Osteoblast (primary cell): ENCODE measurements around the gene PSMB3. TPM values are rescaled to one million over a fixed set of nuclear protein-coding genes. Genes with fewer than 3 reads are reported as not detected.
A peak's percentile ranks its signal among the peaks of the same experiment; 100 is the strongest.

Source experiments
- DNase-seq: peaks from one replicate; pipeline ENCODE4 v3.0.0; 2011; ENCODE audit warnings: low spot score, mixed read lengths; ENCODE audit not compliant: insufficient read length; ENCODE audit errors: missing footprints
- H2AFZ ChIP-seq: 2 replicates; pipeline ENCODE4 v1.6.0; 2011; ENCODE audit warnings: mild to moderate bottlenecking, low read length
- H3K27ac ChIP-seq: 2 replicates; pipeline ENCODE4 v1.5.1; 2011; ENCODE audit warnings: mild to moderate bottlenecking, low read depth, low read length, moderate library complexity
- H3K27me3 ChIP-seq: 2 replicates; pipeline ENCODE4 v1.6.0; 2012; ENCODE audit warnings: mild to moderate bottlenecking, control low read depth, inconsistent platforms, low read length, moderate library complexity; ENCODE audit not compliant: insufficient read depth
- H3K36me3 ChIP-seq: 2 replicates; pipeline ENCODE4 v1.5.1; 2011; ENCODE audit warnings: mild to moderate bottlenecking, low read length, control low read depth, moderate library complexity; ENCODE audit not compliant: insufficient read depth
- H3K4me1 ChIP-seq: 2 replicates; pipeline ENCODE4 v1.5.1; 2011; ENCODE audit warnings: mild to moderate bottlenecking, low read length, control low read depth, moderate library complexity; ENCODE audit not compliant: insufficient read depth
- H3K4me2 ChIP-seq: 2 replicates; pipeline ENCODE4 v1.6.0; 2011; ENCODE audit warnings: mild to moderate bottlenecking, low read length; ENCODE audit not compliant: insufficient read depth
- H3K4me3 ChIP-seq: fragments of 200-600 bp; sonication (generic); 3 replicates; pipeline ENCODE4 v1.5.1; 2012; ENCODE audit warnings: mild to moderate bottlenecking, low read length, inconsistent platforms; ENCODE audit not compliant: insufficient read depth
- H3K79me2 ChIP-seq: 2 replicates; pipeline ENCODE4 v1.6.0; 2012; ENCODE audit warnings: mild to moderate bottlenecking, low read length, control low read depth, inconsistent platforms; ENCODE audit not compliant: insufficient read depth
- H3K9me3 ChIP-seq: 2 replicates; pipeline ENCODE4 v1.5.1; 2011; ENCODE audit warnings: low read depth, low read length, control low read depth
- H4K20me1 ChIP-seq: 2 replicates; pipeline ENCODE4 v1.6.0; 2012; ENCODE audit warnings: mild to moderate bottlenecking, low read length, control low read depth; ENCODE audit not compliant: insufficient read depth
- total RNA-seq: library from RNA; depleted of rRNA; stranded (reverse); fragments of >200 nt; gene quantifications from 2 replicates; pipeline ENCODE4 v1.2.3, GENCODE V29; 2012
- TF ChIP-seq, protein P1 (sequence below): IDR thresholded peaks from 2 replicates; pipeline ENCODE4 v1.5.1; 2011; ENCODE audit warnings: mild to moderate bottlenecking, low read depth, low read length, moderate library complexity; ENCODE audit errors: extremely low read depth

PSMB3 gene
- total RNA-seq, 1 donor: 235 TPM

DNA sequence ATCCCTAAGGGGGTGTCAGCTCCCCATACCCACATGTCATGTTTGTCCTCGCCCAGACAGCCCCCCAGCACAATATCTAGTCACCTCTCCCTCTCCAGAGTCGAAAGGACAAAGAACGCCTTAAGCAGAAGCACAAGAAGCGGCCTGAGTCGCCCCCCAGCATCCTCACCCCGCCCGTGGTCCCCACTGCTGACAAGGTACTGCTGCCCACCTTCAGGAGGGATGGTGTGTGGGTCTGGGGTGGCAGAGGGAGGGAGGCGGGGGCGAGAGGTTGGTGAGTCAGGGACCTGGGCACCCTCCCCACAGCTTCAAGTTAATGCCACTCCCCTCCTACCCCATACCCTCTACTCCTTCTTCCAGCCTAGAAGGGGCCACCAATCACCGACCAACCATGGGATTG lies 39.9 kb upstream of the PSMB3 start:
- Histone ChIP-seq H3K79me2 (peaks cover 4% of the 10 kb centered on the region), H3K4me1 (no peaks in the 10 kb centered on the region)
- DNase-seq: peak; percentile 58

DNA sequence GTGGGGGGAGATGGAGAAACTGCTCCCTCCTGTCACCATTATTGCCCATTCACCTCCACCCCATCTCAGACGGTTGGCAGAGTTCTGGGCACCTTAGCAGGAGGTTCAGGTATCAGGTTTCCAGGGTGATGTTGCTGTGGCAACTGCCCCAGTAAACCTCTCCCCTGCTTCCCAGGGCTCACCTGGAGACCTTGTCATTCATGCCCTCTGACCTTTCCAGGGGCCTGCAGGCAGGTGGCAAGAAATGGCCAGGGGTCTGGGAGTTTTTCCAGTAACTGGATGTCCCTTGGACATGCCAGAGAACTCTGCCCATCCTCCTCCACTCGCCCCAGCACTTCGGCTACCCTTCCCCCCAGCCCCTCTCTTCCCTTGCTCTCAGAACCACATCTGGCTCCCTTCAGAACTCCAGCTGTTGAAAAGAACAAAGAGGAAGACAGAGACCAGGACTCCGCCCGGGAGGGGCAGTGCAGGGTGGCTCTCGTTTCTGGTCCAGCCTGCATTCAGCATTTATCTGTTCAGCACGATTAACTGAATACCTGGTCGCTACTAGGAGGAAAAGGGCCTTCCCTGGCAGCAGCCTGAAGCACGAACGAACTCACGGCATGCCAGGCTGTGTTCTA lies 39.0 kb upstream of the PSMB3 start:
- H3K36me3 ChIP-seq: peaks cover 53% of the 10 kb centered on the region
- H3K4me3 ChIP-seq: no peak overlapping the region
- no peak overlapping the region for H2AFZ ChIP-seq
- no peaks in the 10 kb centered on the region for H3K27me3 ChIP-seq
- H3K9me3 ChIP-seq: no peaks in the 10 kb centered on the region
- no peaks in the 10 kb centered on the region for H3K4me1 ChIP-seq
- no peak overlapping the region for H3K27ac ChIP-seq
- TF ChIP-seq, protein P1, sequence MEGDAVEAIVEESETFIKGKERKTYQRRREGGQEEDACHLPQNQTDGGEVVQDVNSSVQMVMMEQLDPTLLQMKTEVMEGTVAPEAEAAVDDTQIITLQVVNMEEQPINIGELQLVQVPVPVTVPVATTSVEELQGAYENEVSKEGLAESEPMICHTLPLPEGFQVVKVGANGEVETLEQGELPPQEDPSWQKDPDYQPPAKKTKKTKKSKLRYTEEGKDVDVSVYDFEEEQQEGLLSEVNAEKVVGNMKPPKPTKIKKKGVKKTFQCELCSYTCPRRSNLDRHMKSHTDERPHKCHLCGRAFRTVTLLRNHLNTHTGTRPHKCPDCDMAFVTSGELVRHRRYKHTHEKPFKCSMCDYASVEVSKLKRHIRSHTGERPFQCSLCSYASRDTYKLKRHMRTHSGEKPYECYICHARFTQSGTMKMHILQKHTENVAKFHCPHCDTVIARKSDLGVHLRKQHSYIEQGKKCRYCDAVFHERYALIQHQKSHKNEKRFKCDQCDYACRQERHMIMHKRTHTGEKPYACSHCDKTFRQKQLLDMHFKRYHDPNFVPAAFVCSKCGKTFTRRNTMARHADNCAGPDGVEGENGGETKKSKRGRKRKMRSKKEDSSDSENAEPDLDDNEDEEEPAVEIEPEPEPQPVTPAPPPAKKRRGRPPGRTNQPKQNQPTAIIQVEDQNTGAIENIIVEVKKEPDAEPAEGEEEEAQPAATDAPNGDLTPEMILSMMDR: no peak
- H3K4me2 ChIP-seq: no peak overlapping the region
- H3K79me2 ChIP-seq: no peaks in the 10 kb centered on the region
- H4K20me1 ChIP-seq: peaks cover 12% of the 10 kb centered on the region
- DNase-seq: peak; percentile 52

More for the DNA sequence above, 39.9 kb upstream of the PSMB3 start:
- Histone ChIP-seq H4K20me1 (peaks cover 21% of the 10 kb centered on the region), H3K27me3 (no peaks in the 10 kb centered on the region), H2AFZ (no peak overlapping the region), H3K9me3 (no peaks in the 10 kb centered on the region), H3K27ac (no peak overlapping the region), H3K36me3 (peaks cover 58% of the 10 kb centered on the region), H3K4me2 (no peak overlapping the region), H3K4me3 (no peak overlapping the region)
- TF ChIP-seq, protein P1: no peak

DNA sequence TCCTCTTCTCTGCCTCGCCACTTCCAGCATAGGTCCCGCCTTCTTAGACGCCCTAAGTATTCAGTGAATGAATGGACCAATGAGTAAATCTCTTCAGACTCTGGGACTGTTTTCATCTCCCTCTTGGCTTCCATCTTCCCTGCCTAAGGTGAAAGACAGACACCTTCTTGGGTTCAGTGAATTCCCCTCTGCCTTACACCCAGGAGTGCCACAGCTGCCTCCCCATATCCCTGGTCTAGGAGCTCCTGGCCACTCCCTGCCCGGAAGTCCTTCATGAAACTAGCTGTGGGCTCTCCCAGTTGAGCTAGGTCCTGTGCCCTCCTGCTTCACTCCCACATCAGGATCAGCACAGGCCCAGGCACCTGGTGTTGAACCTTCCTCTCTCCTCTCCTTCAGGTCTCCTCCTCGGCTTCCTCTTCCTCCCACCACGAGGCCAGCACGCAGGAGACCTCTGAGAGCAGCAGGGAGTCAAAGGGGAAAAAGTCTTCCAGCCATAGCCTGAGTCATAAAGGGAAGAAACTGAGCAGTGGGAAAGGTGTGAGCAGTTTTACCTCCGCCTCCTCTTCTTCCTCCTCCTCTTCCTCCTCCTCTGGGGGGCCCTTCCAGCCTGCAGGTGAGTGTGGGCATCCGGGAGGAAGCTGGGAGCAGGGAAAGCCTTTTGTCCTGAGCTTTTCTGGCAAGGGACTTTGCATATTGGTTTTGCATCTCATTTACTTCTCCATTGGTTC lies 37.2 kb upstream of the PSMB3 start:
- Histone ChIP-seq H3K4me3 (no peak overlapping the region), H3K36me3 (peaks cover 48% of the 10 kb centered on the region), H3K9me3 (no peaks in the 10 kb centered on the region), H3K27ac (no peak overlapping the region), H3K4me2 (no peak overlapping the region), H4K20me1 (peaks cover under 1% of the 10 kb centered on the region), H3K27me3 (no peaks in the 10 kb centered on the region), H2AFZ (no peak overlapping the region), H3K79me2 (no peaks in the 10 kb centered on the region), H3K4me1 (no peaks in the 10 kb centered on the region)
- TF ChIP-seq, protein P1: no peak
- peak; percentile 29 for DNase-seq

DNA sequence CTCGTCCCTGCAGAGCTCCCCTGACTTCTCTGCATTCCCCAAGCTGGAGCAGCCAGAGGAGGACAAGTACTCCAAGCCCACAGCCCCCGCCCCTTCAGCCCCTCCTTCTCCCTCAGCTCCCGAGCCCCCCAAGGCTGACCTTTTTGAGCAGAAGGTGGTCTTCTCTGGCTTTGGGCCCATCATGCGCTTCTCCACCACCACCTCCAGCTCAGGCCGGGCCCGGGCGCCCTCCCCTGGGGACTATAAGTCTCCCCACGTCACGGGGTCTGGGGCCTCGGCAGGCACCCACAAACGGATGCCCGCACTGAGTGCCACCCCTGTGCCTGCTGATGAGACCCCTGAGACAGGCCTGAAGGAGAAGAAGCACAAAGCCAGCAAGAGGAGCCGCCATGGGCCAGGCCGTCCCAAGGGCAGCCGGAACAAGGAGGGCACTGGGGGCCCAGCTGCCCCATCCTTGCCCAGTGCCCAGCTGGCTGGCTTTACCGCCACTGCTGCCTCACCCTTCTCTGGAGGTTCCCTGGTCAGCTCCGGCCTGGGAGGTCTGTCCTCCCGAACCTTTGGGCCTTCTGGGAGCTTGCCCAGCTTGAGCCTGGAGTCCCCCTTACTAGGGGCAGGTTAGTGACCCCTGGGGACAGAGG lies 36.1 kb upstream of the PSMB3 start:
- TF ChIP-seq, protein P1: no peak
- Histone ChIP-seq H3K36me3 (peaks cover 51% of the 10 kb centered on the region), H4K20me1 (no peaks in the 10 kb centered on the region)

More for the DNA sequence above, 36.1 kb upstream of the PSMB3 start:
- no peak overlapping the region for H3K27ac ChIP-seq
- no peak overlapping the region for H3K4me3 ChIP-seq
- no peaks in the 10 kb centered on the region for H3K79me2 ChIP-seq
- no peak overlapping the region for H2AFZ ChIP-seq
- no peaks in the 10 kb centered on the region for H3K9me3 ChIP-seq
- no peaks in the 10 kb centered on the region for H3K27me3 ChIP-seq
- no peak for DNase-seq
- H3K4me2 ChIP-seq: no peak overlapping the region
- H3K4me1 ChIP-seq: no peaks in the 10 kb centered on the region
